ENCODE results near the gene WNK2.

WNK2 gene

GRCh38 chr9:93256878-93257807, 73.2 kb downstream of the WNK2 start:
- DNase-seq: no peak

GRCh38 chr9:93257808-93258331, 73.9 kb downstream of the WNK2 start:
- DNase-seq: no peak

- DNase-seq: no peak
These were observed 74.5 kb downstream of the WNK2 start for GRCh38 chr9:93258419-93258817.

- no peak for DNase-seq
These were observed 75.0 kb downstream of the WNK2 start for GRCh38 chr9:93258818-93259489.

GRCh38 chr9:93259490-93260262, 75.7 kb downstream of the WNK2 start:
- DNase-seq: no peak

GRCh38 chr9:93260263-93261066, 76.5 kb downstream of the WNK2 start:
- DNase-seq: no peak

- no peak for DNase-seq
These were observed 77.3 kb downstream of the WNK2 start for GRCh38 chr9:93261281-93261680.

- no peak for DNase-seq
These were observed 78.0 kb downstream of the WNK2 start for GRCh38 chr9:93261735-93262523.

GRCh38 chr9:93262537-93263310, 78.8 kb downstream of the WNK2 start:
- DNase-seq: no peak

- DNase-seq: no peak
These were observed 79.6 kb downstream of the WNK2 start for GRCh38 chr9:93263334-93264229.

- no peak for DNase-seq
These were observed 80.6 kb downstream of the WNK2 start for GRCh38 chr9:93264338-93265125.

- no peak for DNase-seq
These were observed 81.5 kb downstream of the WNK2 start for GRCh38 chr9:93265301-93265971.

- no peak for DNase-seq
These were observed 82.0 kb downstream of the WNK2 start for GRCh38 chr9:93265972-93266371.

- no peak for DNase-seq
These were observed 82.6 kb downstream of the WNK2 start for GRCh38 chr9:93266521-93267001.

- DNase-seq: no peak
These were observed 83.2 kb downstream of the WNK2 start for GRCh38 chr9:93267091-93267541.

- no peak for DNase-seq
These were observed 84.0 kb downstream of the WNK2 start for GRCh38 chr9:93267681-93268505.
